HFFc6 (cell line): ENCODE data around the gene HOXB1. TPM values are rescaled to one million over a fixed set of nuclear protein-coding genes. Genes with fewer than 3 reads are reported as not detected.

Experiments used
- DNase-seq: peaks from one replicate; pipeline ENCODE4 v3.0.0-alpha.2; 2018
- H3K27ac Mint-ChIP-seq: 2 replicates; pipeline ENCODE4 v1.8.0; 2020; ENCODE audit warnings: mild to moderate bottlenecking, mixed read lengths
- H3K27me3 Mint-ChIP-seq: 2 replicates; pipeline ENCODE4 v1.8.0; 2021; ENCODE audit warnings: mild to moderate bottlenecking, moderate library complexity, mixed read lengths; ENCODE audit not compliant: insufficient read depth
- H3K36me3 Mint-ChIP-seq: 2 replicates; pipeline ENCODE4 v1.8.0; 2021; ENCODE audit warnings: low read depth, mixed read lengths
- H3K4me1 Mint-ChIP-seq: 2 replicates; pipeline ENCODE4 v1.8.0; 2020; ENCODE audit warnings: low read depth, mixed read lengths
- H3K4me3 Mint-ChIP-seq: 2 replicates; pipeline ENCODE4 v1.8.0; 2020; ENCODE audit warnings: mild to moderate bottlenecking, moderate library complexity, mixed read lengths
- H3K9me3 Mint-ChIP-seq: 2 replicates; pipeline ENCODE4 v1.8.0; 2020; ENCODE audit warnings: mild to moderate bottlenecking, mixed read lengths
- total RNA-seq, 6 experiments: library from RNA; stranded (reverse); fragmentation: NEBNext Ultra II Directional; extraction: Animal tissue kit (Norgen Biotek cat#: 25700); gene quantifications; 2 replicates in 1 of 6; 3 replicates in 5 of 6; pipeline ENCODE4 v1.2.3, GENCODE V29; 2021
- TF ChIP-seq, protein P1 (sequence below): fragments of 200-600 bp; sonication (generic); IDR thresholded peaks from 2 replicates; pipeline ENCODE4 v1.5.0; 2021; ENCODE audit warnings: antibody characterized with exemption, mild to moderate bottlenecking

HOXB1 gene
- total RNA-seq, 6 experiments from 2014 or later, result not detected

DNA sequence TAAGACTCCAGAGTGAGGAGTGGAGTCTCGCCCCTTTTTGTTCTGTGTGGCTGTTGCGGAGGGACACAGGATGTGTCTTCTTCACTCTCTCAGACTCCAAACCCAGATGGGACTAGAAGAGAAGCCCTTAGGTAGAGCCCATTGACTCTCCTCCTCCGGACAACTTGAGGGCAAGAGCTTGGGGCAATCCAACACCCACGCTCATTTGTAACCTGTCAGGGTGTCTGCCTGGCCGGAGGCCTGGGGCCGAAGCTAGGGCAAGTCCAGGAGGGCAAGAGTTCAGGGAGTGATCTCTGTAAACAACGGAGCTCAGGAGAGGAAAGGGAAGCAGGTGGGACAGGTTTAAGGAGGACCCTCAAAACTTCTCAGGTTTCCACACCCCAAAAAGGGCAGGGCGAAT, 1.4 kb upstream of the HOXB1 start:
- TF ChIP-seq, protein P1, sequence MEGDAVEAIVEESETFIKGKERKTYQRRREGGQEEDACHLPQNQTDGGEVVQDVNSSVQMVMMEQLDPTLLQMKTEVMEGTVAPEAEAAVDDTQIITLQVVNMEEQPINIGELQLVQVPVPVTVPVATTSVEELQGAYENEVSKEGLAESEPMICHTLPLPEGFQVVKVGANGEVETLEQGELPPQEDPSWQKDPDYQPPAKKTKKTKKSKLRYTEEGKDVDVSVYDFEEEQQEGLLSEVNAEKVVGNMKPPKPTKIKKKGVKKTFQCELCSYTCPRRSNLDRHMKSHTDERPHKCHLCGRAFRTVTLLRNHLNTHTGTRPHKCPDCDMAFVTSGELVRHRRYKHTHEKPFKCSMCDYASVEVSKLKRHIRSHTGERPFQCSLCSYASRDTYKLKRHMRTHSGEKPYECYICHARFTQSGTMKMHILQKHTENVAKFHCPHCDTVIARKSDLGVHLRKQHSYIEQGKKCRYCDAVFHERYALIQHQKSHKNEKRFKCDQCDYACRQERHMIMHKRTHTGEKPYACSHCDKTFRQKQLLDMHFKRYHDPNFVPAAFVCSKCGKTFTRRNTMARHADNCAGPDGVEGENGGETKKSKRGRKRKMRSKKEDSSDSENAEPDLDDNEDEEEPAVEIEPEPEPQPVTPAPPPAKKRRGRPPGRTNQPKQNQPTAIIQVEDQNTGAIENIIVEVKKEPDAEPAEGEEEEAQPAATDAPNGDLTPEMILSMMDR, result no peak
- H3K27ac Mint-ChIP-seq, result no peak overlapping the region
- peaks cover 9% of the 10 kb centered on the region; the same call in 1 of the 2 replicates for H3K4me1 Mint-ChIP-seq
- H3K4me3 Mint-ChIP-seq, result no peak overlapping the region
- no peak for DNase-seq
- no peaks in the 10 kb centered on the region for H3K9me3 Mint-ChIP-seq
- H3K36me3 Mint-ChIP-seq, result no peaks in the 10 kb centered on the region
- peaks cover 68% of the 10 kb centered on the region for H3K27me3 Mint-ChIP-seq

DNA sequence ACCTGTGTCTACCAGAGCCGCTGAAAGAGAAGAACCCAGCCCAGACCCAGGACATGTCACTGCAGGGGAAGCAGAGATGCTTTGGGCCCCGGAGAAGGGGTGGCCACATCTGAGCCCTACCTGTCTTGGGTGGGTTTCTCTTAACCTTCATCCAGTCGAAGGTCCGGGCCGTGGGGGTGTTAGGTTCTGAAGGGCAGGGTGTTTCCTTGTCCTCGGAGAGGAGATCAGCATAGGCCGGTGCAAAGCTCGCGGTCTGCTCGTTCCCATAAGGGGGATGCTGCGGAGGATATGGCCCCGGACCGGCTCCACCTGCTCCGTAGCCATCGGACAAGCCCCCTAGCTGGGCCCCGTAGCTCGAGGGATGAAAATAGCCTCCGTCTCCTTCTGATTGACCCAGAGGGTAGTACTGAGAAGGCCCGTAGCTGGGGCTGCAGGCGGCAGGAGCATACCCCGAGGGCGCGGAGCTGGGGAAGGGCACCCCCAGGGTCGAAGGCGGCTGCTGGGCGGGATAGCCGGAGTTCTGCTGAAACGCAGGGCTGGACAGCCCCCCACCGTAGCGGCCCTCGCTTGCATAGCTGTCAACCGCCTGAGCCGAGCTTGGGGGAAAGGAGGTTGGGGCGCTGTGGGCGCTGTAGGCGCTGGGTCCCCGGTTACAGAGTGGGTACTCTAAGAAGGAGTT, 464 bp downstream of the HOXB1 start:
- TF ChIP-seq, protein P1, result no peak
- no peaks in the 10 kb centered on the region for H3K4me1 Mint-ChIP-seq
- DNase-seq, result no peak
- no peak overlapping the region for H3K4me3 Mint-ChIP-seq
- no peak overlapping the region for H3K27ac Mint-ChIP-seq
- H3K36me3 Mint-ChIP-seq, result no peaks in the 10 kb centered on the region
- H3K9me3 Mint-ChIP-seq, result no peaks in the 10 kb centered on the region
- peaks cover 75% of the 10 kb centered on the region for H3K27me3 Mint-ChIP-seq

DNA sequence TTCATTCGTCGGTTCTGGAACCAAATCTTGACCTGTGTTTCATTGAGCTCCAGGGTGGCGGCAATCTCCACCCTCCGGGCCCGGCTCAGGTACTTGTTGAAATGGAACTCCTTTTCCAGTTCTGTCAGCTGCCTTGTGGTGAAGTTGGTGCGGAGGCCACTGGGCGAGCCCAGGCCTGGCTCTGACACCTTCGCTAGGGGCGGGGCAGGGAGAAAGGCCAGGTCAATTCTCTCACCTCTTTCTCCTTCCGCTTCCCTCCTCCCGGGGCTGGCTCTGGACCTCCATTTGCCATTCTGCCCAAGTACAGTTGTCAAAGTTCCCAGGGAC, 1.2 kb downstream of the HOXB1 start:
- Mint-ChIP-seq H3K4me3 (no peak overlapping the region), H3K27me3 (peaks cover 75% of the 10 kb centered on the region), H3K4me1 (no peaks in the 10 kb centered on the region)

DNA sequence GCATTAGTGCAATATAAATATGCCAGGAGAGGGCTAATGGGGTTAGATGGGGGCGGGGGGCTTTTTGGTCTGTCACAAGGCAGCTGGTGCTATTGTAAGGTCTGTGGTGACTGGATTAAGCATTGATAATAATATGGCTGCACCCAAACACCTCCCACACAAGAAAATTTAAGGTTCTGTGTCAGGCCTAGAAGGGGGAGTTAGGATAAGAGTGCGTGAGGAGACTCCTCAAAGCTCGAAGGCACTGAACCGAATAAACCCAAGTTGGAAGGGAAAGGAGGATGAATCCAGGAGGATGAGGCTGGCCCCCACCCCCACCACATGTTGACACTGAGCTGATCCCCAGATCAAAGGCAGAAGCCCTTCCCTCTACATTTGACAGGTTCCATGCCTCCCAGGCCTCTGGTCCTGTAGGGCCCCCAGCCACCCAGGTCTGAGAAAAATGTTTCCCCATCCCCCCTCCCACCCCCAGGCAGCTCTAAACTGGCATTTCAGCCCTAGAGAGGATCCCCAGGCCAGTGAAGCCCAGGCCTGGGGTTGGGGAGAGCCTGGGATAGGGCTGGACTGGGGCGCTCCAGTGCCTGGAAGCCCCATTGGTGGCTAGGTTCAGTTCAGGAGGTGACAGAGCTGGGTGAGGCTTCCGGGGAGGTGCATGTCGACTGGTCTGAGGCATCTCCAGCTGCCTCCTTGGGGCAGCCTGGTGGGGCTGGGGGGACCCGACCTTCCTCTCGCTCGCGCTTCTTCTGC, 1.7 kb downstream of the HOXB1 start:
- H3K36me3 Mint-ChIP-seq, result no peaks in the 10 kb centered on the region
- peaks cover 75% of the 10 kb centered on the region for H3K27me3 Mint-ChIP-seq
- TF ChIP-seq, protein P1, result no peak
- H3K27ac Mint-ChIP-seq, result no peak overlapping the region
- no peak overlapping the region for H3K4me3 Mint-ChIP-seq
- DNase-seq, result no peak
- H3K4me1 Mint-ChIP-seq, result no peaks in the 10 kb centered on the region
- no peaks in the 10 kb centered on the region for H3K9me3 Mint-ChIP-seq

More for the DNA sequence above, 1.2 kb downstream of the HOXB1 start:
- TF ChIP-seq, protein P1, result no peak
- no peak overlapping the region for H3K27ac Mint-ChIP-seq
- H3K9me3 Mint-ChIP-seq, result no peaks in the 10 kb centered on the region
- no peak for DNase-seq
- H3K36me3 Mint-ChIP-seq, result no peaks in the 10 kb centered on the region

DNA sequence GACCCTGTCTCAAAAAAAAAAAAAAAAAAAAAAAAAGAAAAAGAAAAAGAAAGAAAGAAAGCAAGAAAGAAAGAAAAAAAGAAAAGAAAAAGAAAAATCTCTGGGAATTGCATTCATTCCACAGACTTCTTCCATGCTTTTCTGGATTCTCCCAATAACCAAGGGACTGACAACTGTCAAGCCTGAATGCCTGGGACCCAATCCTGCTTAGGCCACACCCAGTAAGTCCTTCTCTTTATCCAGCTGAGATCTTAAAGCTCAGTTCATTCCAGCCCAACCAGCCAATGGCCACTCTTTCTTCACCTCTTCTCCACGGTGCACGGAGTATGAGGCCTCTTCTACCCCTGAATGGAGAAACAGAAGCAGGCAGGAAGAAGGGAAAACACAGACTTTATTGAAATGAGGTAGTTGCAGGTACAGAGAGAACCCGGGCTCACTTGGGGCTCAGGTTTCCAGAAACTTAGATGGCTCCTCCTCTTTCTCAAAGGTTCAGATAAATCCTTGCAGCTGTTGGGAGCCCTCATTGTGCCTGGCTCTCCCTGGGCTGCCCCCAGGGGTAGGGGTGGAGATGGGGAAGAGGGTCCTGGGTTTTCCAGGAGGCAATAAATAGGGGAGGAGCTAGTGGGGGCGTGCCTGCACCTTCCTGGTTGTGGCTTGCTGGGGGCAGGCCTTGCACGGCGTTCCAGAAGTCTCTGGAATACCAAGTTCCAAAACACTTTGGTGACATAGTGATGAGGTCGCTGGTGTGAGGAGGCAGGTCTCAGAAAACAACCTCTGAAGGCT, 2.5 kb downstream of the HOXB1 start:
- H3K27me3 Mint-ChIP-seq, result peaks cover 71% of the 10 kb centered on the region
- no peak overlapping the region for H3K4me3 Mint-ChIP-seq
- DNase-seq, result no peak
- TF ChIP-seq, protein P1, result no peak
- H3K36me3 Mint-ChIP-seq, result no peaks in the 10 kb centered on the region
- no peaks in the 10 kb centered on the region for H3K4me1 Mint-ChIP-seq
- no peaks in the 10 kb centered on the region for H3K9me3 Mint-ChIP-seq
- H3K27ac Mint-ChIP-seq, result no peak overlapping the region
